HG03521 (cell line): ENCODE measurements around the gene NUMBL.
A peak's percentile ranks its signal among the peaks of the same experiment; 100 is the strongest.
"Not testable (repeated sequence)": the region's sequence is repeated elsewhere in the genome, so short reads cannot be mapped to it uniquely, and the experiment has no call there.

Experiments
- ATAC-seq: cut with Tn5 transposase; IDR thresholded peaks from one replicate; pipeline ENCODE4 v1.9.1; 2021; ENCODE audit warnings: mild to moderate bottlenecking, moderate library complexity; ENCODE audit not compliant: unreplicated experiment

The NUMBL gene

GRCh38 chr19:40667602-40668001 is 22.8 kb downstream of the NUMBL start:
- no peak for ATAC-seq

GRCh38 chr19:40666803-40667438 is 23.5 kb downstream of the NUMBL start:
- ATAC-seq = no peak

GRCh38 chr19:40663695-40664692 is 26.5 kb downstream of the NUMBL start:
- no peak for ATAC-seq

- ATAC-seq = peak; percentile 78
These were observed 27.3 kb downstream of the NUMBL start for GRCh38 chr19:40662925-40663694.

- no peak for ATAC-seq
These were observed 28.8 kb downstream of the NUMBL start for GRCh38 chr19:40661616-40662015.

- ATAC-seq = no peak
These were observed 30.9 kb downstream of the NUMBL start for GRCh38 chr19:40659566-40659965.

- no peak for ATAC-seq
These were observed 31.3 kb downstream of the NUMBL start for GRCh38 chr19:40659116-40659515.

GRCh38 chr19:40658031-40658430 is 32.4 kb downstream of the NUMBL start:
- no peak for ATAC-seq

GRCh38 chr19:40655684-40656083 is 34.8 kb downstream of the NUMBL start:
- not testable (repeated sequence) for ATAC-seq

GRCh38 chr19:40652303-40652702 is 38.1 kb downstream of the NUMBL start:
- not testable (repeated sequence) for ATAC-seq

- ATAC-seq = no peak
These were observed 39.6 kb downstream of the NUMBL start for GRCh38 chr19:40650749-40651305.

- not testable (repeated sequence) for ATAC-seq
These were observed 40.4 kb downstream of the NUMBL start for GRCh38 chr19:40649903-40650675.

- ATAC-seq = no peak
These were observed 43.7 kb downstream of the NUMBL start for GRCh38 chr19:40646743-40647254.

- ATAC-seq = no peak
These were observed 47.6 kb downstream of the NUMBL start for GRCh38 chr19:40642757-40643305.

- ATAC-seq = no peak
These were observed 48.3 kb downstream of the NUMBL start for GRCh38 chr19:40642051-40642706.

- no peak for ATAC-seq
These were observed 49.2 kb downstream of the NUMBL start for GRCh38 chr19:40641281-40641680.

GRCh38 chr19:40640744-40641143 is 49.7 kb downstream of the NUMBL start:
- no peak for ATAC-seq

GRCh38 chr19:40639638-40639982 is 50.8 kb downstream of the NUMBL start:
- ATAC-seq = no peak

GRCh38 chr19:40638327-40638726 is 52.1 kb downstream of the NUMBL start:
- no peak for ATAC-seq
